OCI-LY7 (cell line): ENCODE results near the gene CRIP1. TPM values are rescaled to one million over a fixed set of nuclear protein-coding genes. Genes with fewer than 3 reads are reported as not detected.

Experiments
- BruUV-seq: library from RNA; stranded (reverse); fragments of 400-500 nt; replicated peaks from 2 replicates; lab custom pipeline; 2021; lab: Mats Ljungman, UMichigan
- CTCF ChIA-PET: fragments of 300-600 bp; sonication (Branson Sonifier 250); formaldehyde crosslinking; loops from one replicate; lab custom pipeline; 2022; ENCODE audit warnings: antibody characterized with exemption; ENCODE audit not compliant: unreplicated experiment; lab: Charles Lee
- POLR2A ChIA-PET: fragments of 300-600 bp; sonication (Branson Sonifier 250); formaldehyde crosslinking; loops from one replicate; lab custom pipeline; 2022; ENCODE audit warnings: antibody characterized with exemption; lab: Charles Lee
- DNase-seq: peaks from one replicate; pipeline ENCODE4 v3.0.0-alpha.2; 2015; ENCODE audit warnings: low spot score
- H2AFZ ChIP-seq: fragments of 200-600 bp; sonication (generic), shearing (Covaris generic); 2 replicates; pipeline ENCODE4 v1.6.1; 2014; ENCODE audit warnings: mild to moderate bottlenecking, antibody characterized with exemption, low read length, moderate library complexity
- H3K27ac ChIP-seq: fragments of 200-600 bp; sonication (generic); 2 replicates; pipeline ENCODE4 v1.5.1; 2014; ENCODE audit warnings: mixed run types, low read depth, mild to moderate bottlenecking, moderate library complexity, low read length, inconsistent platforms; ENCODE audit not compliant: poor library complexity, severe bottlenecking
- H3K36me3 ChIP-seq: fragments of 200-600 bp; sonication (generic); 2 replicates; pipeline ENCODE4 v1.6.1; 2014; ENCODE audit warnings: mild to moderate bottlenecking, antibody characterized with exemption, low read length, moderate library complexity, mixed read lengths; ENCODE audit not compliant: insufficient read depth
- H3K4me1 ChIP-seq: fragments of 200-600 bp; sonication (generic); 2 replicates; pipeline ENCODE4 v1.5.1; 2014; ENCODE audit warnings: mild to moderate bottlenecking, low read length; ENCODE audit not compliant: insufficient read depth, poor library complexity, severe bottlenecking
- H3K4me2 ChIP-seq: fragments of 200-600 bp; sonication (generic); 2 replicates; pipeline ENCODE4 v1.6.1; 2014; ENCODE audit warnings: mild to moderate bottlenecking, low read length
- H3K4me3 ChIP-seq: fragments of 200-600 bp; sonication (generic); 2 replicates; pipeline ENCODE4 v1.5.1; 2014; ENCODE audit warnings: mild to moderate bottlenecking, low read depth, low read length; ENCODE audit not compliant: poor library complexity, severe bottlenecking
- H3K79me2 ChIP-seq: fragments of 200-600 bp; sonication (generic); 2 replicates; pipeline ENCODE4 v1.6.1; 2016; ENCODE audit warnings: low read depth, mild to moderate bottlenecking, low read length, moderate library complexity, mixed read lengths; ENCODE audit not compliant: insufficient read depth
- H3K9me2 ChIP-seq: fragments of 200-600 bp; sonication (generic); 2 replicates; pipeline ENCODE4 v1.6.1; 2016; ENCODE audit warnings: mild to moderate bottlenecking, low read length, mixed read lengths; ENCODE audit not compliant: insufficient read depth
- H3K9me3 ChIP-seq: fragments of 200-600 bp; sonication (generic); 2 replicates; pipeline ENCODE4 v1.6.1; 2014; ENCODE audit warnings: mild to moderate bottlenecking, mixed run types, low read length, mixed read lengths
- H4K20me1 ChIP-seq: fragments of 200-600 bp; sonication (generic); 2 replicates; pipeline ENCODE4 v1.6.1; 2014; ENCODE audit warnings: mild to moderate bottlenecking, antibody characterized with exemption, low read length, moderate library complexity, mixed read lengths; ENCODE audit not compliant: insufficient read depth
- CTCF ChIP-seq: fragments of 200-600 bp; sonication (generic); conservative IDR thresholded peaks from 2 replicates; pipeline ENCODE4 v1.5.1; 2014; ENCODE audit warnings: mild to moderate bottlenecking, antibody characterized with exemption, low read length, moderate library complexity, mixed read lengths
- EZH2phosphoT487 ChIP-seq: fragments of 200-600 bp; sonication (generic); IDR thresholded peaks from 2 replicates; pipeline ENCODE4 v1.6.1; 2018; ENCODE audit warnings: low read depth, borderline replicate concordance, mild to moderate bottlenecking, mixed run types, antibody characterized with exemption, low read length, moderate library complexity, mixed read lengths
- intact Hi-C: fragments of 100-400 bp; cut with micrococcal nuclease; formaldehyde crosslinking; loops from one replicate; pipeline ENCODE4 v1.10.0; 2022; ENCODE audit not compliant: unreplicated experiment
- total RNA-seq, 2 experiments: library from RNA; depleted of rRNA in 1 of 2; stranded (reverse); fragments of >200 nt in 1 of 2; shearing (Covaris generic) in 1 of 2; gene quantifications; 2 replicates each; pipeline ENCODE4 v1.2.3, GENCODE V29; 2014 to 2022

Gene CRIP1
- total RNA-seq, 2 experiments from 2014 or later, result 4.6 TPM; not detected in 1

DNA sequence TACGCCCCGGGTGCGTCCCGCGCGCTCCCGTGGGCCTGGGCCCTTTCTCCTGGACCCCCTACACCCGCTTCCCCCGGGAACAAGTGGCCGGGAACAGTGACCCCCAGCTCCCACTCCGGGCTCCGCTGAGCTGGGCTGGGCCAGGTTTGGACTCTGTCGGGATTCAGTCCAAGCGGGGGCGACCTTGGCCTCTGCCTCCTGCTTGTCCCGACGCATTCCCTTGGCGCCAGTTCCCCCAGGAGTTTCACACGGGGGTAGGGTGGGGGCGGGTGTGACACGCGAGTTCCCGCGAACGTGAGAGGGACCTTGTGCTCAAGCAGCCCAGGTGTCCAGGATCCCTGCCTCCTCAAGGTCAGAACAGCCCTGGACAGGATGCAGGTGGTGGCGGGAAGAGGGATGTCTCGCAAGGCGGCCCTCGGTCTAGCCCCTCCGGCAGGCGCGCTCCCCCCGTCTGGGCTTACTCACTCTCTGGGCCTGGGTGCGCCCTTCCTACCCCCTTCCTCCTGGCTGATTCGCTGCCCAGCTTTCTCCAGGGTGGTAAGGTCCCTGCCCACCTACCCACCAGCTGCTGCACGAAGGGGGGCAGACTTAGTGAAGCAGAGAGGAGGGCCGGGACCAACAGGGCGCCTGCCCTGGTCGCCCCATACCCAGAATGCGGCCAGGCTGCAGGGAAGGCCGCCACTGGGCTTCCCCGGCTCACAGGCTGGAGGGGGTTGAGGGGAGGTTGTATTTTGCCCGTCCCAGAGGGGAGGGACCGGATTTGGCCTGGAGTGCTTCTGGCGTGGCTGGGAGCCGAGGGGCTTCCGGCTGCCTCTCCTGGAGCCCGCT, 11.2 kb upstream of the CRIP1 start:
- DNase-seq, result no peak
- no peaks in the 10 kb centered on the region for H3K36me3 ChIP-seq
- TF ChIP-seq CTCF (no peak), EZH2phosphoT487 (peak; percentile 41; the same call in 1 of the 2 replicates)
- no peaks in the 10 kb centered on the region for H3K79me2 ChIP-seq
- H3K4me3 ChIP-seq, result no peak overlapping the region
- H3K9me3 ChIP-seq, result no peaks in the 10 kb centered on the region
- H3K4me2 ChIP-seq, result peak overlapping the region; percentile 51; the same call in 1 of the 2 replicates
- H3K27ac ChIP-seq, result no peak overlapping the region
- no peaks in the 10 kb centered on the region for H3K9me2 ChIP-seq
- peaks cover 9% of the 10 kb centered on the region for H3K4me1 ChIP-seq
- POLR2A ChIA-PET, result no interaction called here
- no peaks in the 10 kb centered on the region for H4K20me1 ChIP-seq
- CTCF ChIA-PET, result no interaction called here
- H2AFZ ChIP-seq, result no peak overlapping the region
- intact Hi-C loops, result no loop called here
- BruUV-seq, result no TSS peak

- Histone ChIP-seq H3K36me3 (no peaks in the 10 kb centered on the region), H3K27ac (no peak overlapping the region), H3K4me2 (no peak overlapping the region), H3K9me2 (no peaks in the 10 kb centered on the region), H2AFZ (no peak overlapping the region), H3K9me3 (no peaks in the 10 kb centered on the region), H3K4me1 (peaks cover 16% of the 10 kb centered on the region), H3K4me3 (no peak overlapping the region), H3K79me2 (no peaks in the 10 kb centered on the region), H4K20me1 (no peaks in the 10 kb centered on the region)
- TF ChIP-seq EZH2phosphoT487 (no peak), CTCF (no peak)
- intact Hi-C loops, result no loop called here
- ChIA-PET POLR2A (no interaction called here), CTCF (no interaction called here)
- no TSS peak for BruUV-seq
- DNase-seq, result no peak
These were observed 10.4 kb upstream of the CRIP1 start for GRCh38 chr14:105476097-105476830.
